Endodermal cell (in vitro differentiated cells): ENCODE results near the gene LMX1B. TPM values are rescaled to one million over a fixed set of nuclear protein-coding genes. Genes with fewer than 3 reads are reported as not detected.

Experiments used
- DNase-seq: peaks from one replicate; pipeline ENCODE4 v3.0.0-alpha.2; 2017
- H3K27ac ChIP-seq: 2 replicates; pipeline ENCODE4 v1.5.1; 2013; ENCODE audit warnings: mild to moderate bottlenecking, low read depth, low read length, moderate library complexity
- H3K27me3 ChIP-seq: 2 replicates; pipeline ENCODE4 v1.6.1; 2013; ENCODE audit warnings: mild to moderate bottlenecking, low read length, moderate library complexity; ENCODE audit not compliant: insufficient read depth, control insufficient read depth, poor library complexity, severe bottlenecking
- H3K36me3 ChIP-seq: 2 replicates; pipeline ENCODE4 v1.7.0; 2013; ENCODE audit warnings: mild to moderate bottlenecking, low read length, moderate library complexity; ENCODE audit not compliant: control insufficient read depth, insufficient read depth
- H3K4me1 ChIP-seq: one replicate; pipeline ENCODE4 v1.7.0; 2013; ENCODE audit warnings: low read length; ENCODE audit not compliant: control insufficient read depth, insufficient read depth
- H3K4me3 ChIP-seq: 2 replicates; pipeline ENCODE4 v1.5.1; 2013; ENCODE audit warnings: mild to moderate bottlenecking, low read length, moderate library complexity
- H3K9ac ChIP-seq: 2 replicates; pipeline ENCODE4 v1.6.1; 2013; ENCODE audit warnings: mild to moderate bottlenecking, low read length, moderate library complexity; ENCODE audit not compliant: poor library complexity, severe bottlenecking; ENCODE audit errors: extremely low read depth
- H3K9me3 ChIP-seq: 2 replicates; pipeline ENCODE4 v1.6.1; 2013; ENCODE audit warnings: mild to moderate bottlenecking, low read length, moderate library complexity; ENCODE audit not compliant: control insufficient read depth
- H3K27ac Mint-ChIP-seq: 2 replicates; pipeline ENCODE4 v1.8.0; 2020; ENCODE audit warnings: mixed read lengths
- H3K27me3 Mint-ChIP-seq: 2 replicates; pipeline ENCODE4 v1.8.0; 2021; ENCODE audit warnings: mild to moderate bottlenecking, mixed read lengths; ENCODE audit not compliant: insufficient read depth
- H3K36me3 Mint-ChIP-seq: 2 replicates; pipeline ENCODE4 v1.8.0; 2020; ENCODE audit warnings: low read depth, mixed read lengths
- H3K4me1 Mint-ChIP-seq: 2 replicates; pipeline ENCODE4 v1.8.0; 2020; ENCODE audit warnings: mixed read lengths
- H3K4me3 Mint-ChIP-seq: 2 replicates; pipeline ENCODE4 v1.8.0; 2020; ENCODE audit warnings: mild to moderate bottlenecking, moderate library complexity, mixed read lengths
- H3K9me3 Mint-ChIP-seq: 2 replicates; pipeline ENCODE4 v1.8.0; 2020; ENCODE audit warnings: mild to moderate bottlenecking, mixed read lengths
- CTCF ChIP-seq: fragments of 200-600 bp; sonication (generic); conservative IDR thresholded peaks from 2 replicates; pipeline ENCODE4 v1.5.0; 2021; ENCODE audit warnings: antibody characterized with exemption, mild to moderate bottlenecking
- WGBS, 2 experiments: methylation state at CpG; one replicate each; pipeline versions ENCODE4 v1.1.5 to v1.1.7; 2013; ENCODE audit warnings: missing lambda C conversion rate in 2 of 2, mixed read lengths in 1 of 2; ENCODE audit not compliant: insufficient coverage in 1 of 2, insufficient read length in 1 of 2; 5-methylcytosine and 5-hydroxymethylcytosine counted together
- total RNA-seq, 2 donors: library from RNA; stranded (reverse); fragmentation: NEBNext Ultra II Directional in 1 of 2; extraction: Animal tissue kit (Norgen Biotek cat#: 25700) in 1 of 2; gene quantifications; 2 replicates in 1 of 2; 3 replicates in 1 of 2; pipeline ENCODE4 v1.2.1, GENCODE V29; 2021

LMX1B gene
- total RNA-seq, 2 donors from 2014 or later: 11.1 to 11.4 TPM

DNA sequence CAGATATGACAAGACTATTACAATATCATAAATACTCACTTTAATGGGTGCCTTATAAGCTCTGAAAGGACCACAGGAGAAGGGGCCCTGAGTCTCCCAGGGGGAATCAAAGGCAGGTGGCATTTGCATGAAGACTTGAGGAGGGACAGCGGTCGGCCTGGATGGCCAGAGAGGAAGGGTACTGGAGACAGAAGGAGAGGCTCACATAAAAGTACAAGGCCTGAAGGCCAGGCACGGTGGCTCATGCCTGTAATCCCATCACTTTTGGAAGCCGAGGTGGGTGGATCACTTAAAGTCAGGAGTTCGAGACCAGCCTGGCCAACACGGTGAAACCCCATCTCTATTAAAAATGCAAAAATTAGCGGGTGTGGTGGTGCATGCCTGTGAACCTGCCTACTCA, 29.1 kb upstream of the LMX1B start:
- no peak for TF ChIP-seq CTCF
- H3K4me1 Mint-ChIP-seq: peaks cover 13% of the 10 kb centered on the region
- Histone ChIP-seq H3K9ac (no peak overlapping the region), H3K27me3 (no peaks in the 10 kb centered on the region), H3K27ac (no peak overlapping the region), H3K4me1 (no peaks in the 10 kb centered on the region), H3K36me3 (no peaks in the 10 kb centered on the region), H3K9me3 (peaks cover 3% of the 10 kb centered on the region), H3K4me3 (no peak overlapping the region)
- no peak overlapping the region for H3K4me3 Mint-ChIP-seq
- WGBS, 2 experiments: 89 to 93% methylated on average over 7 of the region's 7 CpGs
- DNase-seq: no peak
- no peak overlapping the region for H3K27ac Mint-ChIP-seq
- H3K36me3 Mint-ChIP-seq: no peaks in the 10 kb centered on the region
- H3K9me3 Mint-ChIP-seq: no peaks in the 10 kb centered on the region
- peaks cover 19% of the 10 kb centered on the region for H3K27me3 Mint-ChIP-seq

DNA sequence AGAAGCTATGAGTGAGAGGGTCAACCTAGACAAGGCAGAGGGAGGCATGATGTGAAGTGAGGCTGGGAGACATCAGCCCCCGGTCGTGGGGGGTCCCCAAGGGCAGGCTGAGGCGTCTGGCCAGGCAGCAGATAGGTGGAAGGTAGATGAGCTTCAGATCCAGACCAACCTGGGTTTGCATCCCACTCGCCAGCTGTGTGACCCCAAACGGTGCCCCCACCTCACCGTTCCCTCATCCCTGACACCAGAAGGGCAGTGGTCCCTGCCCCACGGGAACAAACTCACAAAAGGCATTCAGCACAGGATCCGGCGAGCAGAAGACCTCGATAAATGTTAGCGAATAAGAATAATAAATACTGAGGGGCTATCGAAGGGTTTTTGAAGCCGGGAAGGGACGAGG, 27.5 kb upstream of the LMX1B start:
- no peak for TF ChIP-seq CTCF
- Histone ChIP-seq H3K9me3 (peaks cover 3% of the 10 kb centered on the region), H3K4me1 (no peaks in the 10 kb centered on the region), H3K9ac (no peak overlapping the region), H3K36me3 (no peaks in the 10 kb centered on the region), H3K27me3 (no peaks in the 10 kb centered on the region), H3K27ac (no peak overlapping the region), H3K4me3 (no peak overlapping the region)
- Mint-ChIP-seq H3K36me3 (no peaks in the 10 kb centered on the region), H3K27me3 (peaks cover 19% of the 10 kb centered on the region), H3K27ac (no peak overlapping the region), H3K4me3 (no peak overlapping the region), H3K9me3 (no peaks in the 10 kb centered on the region), H3K4me1 (peaks cover 13% of the 10 kb centered on the region)
- DNase-seq: no peak
- 92 to 99% methylated on average over 11 to 14 of the region's 14 CpGs for WGBS, 2 experiments

DNA sequence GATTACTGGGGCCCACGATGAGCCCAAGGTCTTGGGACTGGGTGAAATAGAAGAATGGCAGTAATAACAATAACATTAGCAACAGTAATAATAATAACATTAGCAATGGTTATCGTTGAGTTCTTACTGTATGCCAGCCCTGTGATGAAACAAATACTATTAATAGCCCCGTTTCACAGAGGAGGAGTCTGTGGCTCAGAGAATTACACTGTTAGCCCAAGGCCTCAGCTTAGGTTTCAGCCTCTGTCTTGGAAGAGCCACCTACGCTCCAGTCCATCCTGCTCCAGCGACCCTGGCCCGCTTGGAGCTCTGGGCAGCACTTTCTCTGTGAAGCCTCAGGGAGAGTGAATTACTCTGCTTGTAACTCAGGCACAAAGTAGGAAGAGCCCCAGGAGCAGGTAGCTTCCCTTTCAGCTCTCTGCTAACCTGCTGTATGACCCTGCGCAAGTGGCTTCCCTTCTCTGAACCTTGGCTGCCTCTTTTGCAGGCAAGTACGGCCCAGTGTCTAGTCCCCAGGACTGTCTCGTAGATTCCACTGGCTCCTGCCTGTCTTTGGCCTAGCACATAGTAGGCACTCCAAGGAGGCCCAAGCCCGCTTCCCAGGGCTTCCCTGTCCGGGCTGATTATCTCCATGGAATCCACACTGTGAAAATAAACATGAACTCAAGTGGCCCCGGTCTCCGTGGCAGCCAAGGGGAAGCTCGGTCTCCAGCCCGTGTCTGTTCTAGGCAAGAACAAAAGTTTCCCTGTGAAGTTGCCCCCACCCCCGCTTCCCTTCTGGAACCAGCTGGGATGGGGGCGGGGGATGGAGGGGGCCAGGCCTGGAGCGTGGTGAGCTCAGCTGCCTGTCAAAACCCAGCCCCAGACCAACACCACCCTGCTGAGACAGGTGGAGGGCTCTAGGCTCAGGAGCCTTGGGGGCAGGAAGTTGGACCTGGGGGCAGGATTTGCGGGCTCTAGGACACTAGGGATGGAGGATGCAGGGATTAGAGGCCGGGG, 26.2 kb upstream of the LMX1B start:
- peak; percentile 50 for DNase-seq

More for the DNA sequence above, 26.2 kb upstream of the LMX1B start:
- H3K27me3 ChIP-seq: no peaks in the 10 kb centered on the region
- H3K9ac ChIP-seq: no peak overlapping the region
- H3K4me3 Mint-ChIP-seq: no peak overlapping the region
- H3K27ac ChIP-seq: no peak overlapping the region
- no peak overlapping the region for H3K4me3 ChIP-seq
- WGBS, 2 experiments: 90% methylated on average over 9 to 20 of the region's 20 CpGs
- peaks cover 17% of the 10 kb centered on the region for H3K27me3 Mint-ChIP-seq
- peaks cover 13% of the 10 kb centered on the region for H3K4me1 Mint-ChIP-seq
- TF ChIP-seq CTCF: no peak
- H3K36me3 ChIP-seq: no peaks in the 10 kb centered on the region
- no peaks in the 10 kb centered on the region for H3K36me3 Mint-ChIP-seq
- H3K27ac Mint-ChIP-seq: no peak overlapping the region
- no peaks in the 10 kb centered on the region for H3K4me1 ChIP-seq
- H3K9me3 ChIP-seq: peaks cover 3% of the 10 kb centered on the region
- H3K9me3 Mint-ChIP-seq: no peaks in the 10 kb centered on the region
